Measurements from ENCODE around the gene MYH10.

DNA sequence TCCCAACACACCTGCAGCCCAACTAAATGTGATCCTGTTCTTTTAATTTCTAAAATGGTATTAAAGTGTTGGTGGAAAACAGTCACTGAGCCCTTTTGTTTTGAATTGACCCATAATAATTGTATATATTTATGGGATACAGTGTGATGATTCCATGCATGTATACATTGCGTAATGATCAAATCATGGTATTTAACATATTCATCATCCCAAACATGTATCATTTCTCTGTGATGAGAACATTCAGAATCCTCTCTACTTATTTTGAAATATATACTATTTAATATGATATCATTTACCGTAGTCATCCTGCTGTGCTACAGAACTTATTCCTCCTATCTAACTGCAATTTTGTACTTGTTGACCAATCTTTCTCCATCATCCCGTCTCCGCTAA is 14.0 kb upstream of the MYH10 start:
- TF ChIP-seq, protein P1, sequence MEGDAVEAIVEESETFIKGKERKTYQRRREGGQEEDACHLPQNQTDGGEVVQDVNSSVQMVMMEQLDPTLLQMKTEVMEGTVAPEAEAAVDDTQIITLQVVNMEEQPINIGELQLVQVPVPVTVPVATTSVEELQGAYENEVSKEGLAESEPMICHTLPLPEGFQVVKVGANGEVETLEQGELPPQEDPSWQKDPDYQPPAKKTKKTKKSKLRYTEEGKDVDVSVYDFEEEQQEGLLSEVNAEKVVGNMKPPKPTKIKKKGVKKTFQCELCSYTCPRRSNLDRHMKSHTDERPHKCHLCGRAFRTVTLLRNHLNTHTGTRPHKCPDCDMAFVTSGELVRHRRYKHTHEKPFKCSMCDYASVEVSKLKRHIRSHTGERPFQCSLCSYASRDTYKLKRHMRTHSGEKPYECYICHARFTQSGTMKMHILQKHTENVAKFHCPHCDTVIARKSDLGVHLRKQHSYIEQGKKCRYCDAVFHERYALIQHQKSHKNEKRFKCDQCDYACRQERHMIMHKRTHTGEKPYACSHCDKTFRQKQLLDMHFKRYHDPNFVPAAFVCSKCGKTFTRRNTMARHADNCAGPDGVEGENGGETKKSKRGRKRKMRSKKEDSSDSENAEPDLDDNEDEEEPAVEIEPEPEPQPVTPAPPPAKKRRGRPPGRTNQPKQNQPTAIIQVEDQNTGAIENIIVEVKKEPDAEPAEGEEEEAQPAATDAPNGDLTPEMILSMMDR (IDR thresholded peaks at IDR 0.05; ENCODE audit: low read depth, low read length, poor library complexity, severe bottlenecking): no peak
- no peak for TF ChIP-seq EZH2phosphoT487 (IDR thresholded peaks at IDR 0.05; ENCODE audit: borderline replicate concordance, low read length)
